PFSK-1 (cell line): Measurements from ENCODE around the gene ZC3HAV1L.

Experiments
- FOXP2 ChIP-seq: optimal IDR thresholded peaks from 2 replicates; pipeline ENCODE3; 2011; ENCODE audit warnings: borderline replicate concordance, control low read depth, inconsistent platforms; ENCODE audit not compliant: insufficient read depth; ENCODE audit errors: extremely low read length, extremely low read depth
- POLR2AphosphoS5 ChIP-seq: IDR thresholded peaks from 2 replicates; pipeline ENCODE4 v1.6.1; 2012; ENCODE audit warnings: low read depth, mild to moderate bottlenecking, control low read depth, low read length, moderate library complexity
- REST ChIP-seq, 2 experiments: IDR thresholded peaks; 2 replicates each; pipeline versions ENCODE4 v1.6.1 to v1.8.0; 2011 to 2012; ENCODE audit warnings: low read depth in 2 of 2, low read length in 2 of 2, control low read depth in 1 of 2, inconsistent platforms in 1 of 2, mild to moderate bottlenecking in 1 of 2, moderate library complexity in 1 of 2; ENCODE audit not compliant: insufficient read depth in 1 of 2
- SIN3A ChIP-seq: IDR thresholded peaks from 2 replicates; pipeline ENCODE4 v1.6.1; 2012; ENCODE audit warnings: mild to moderate bottlenecking, low read length, moderate library complexity, borderline replicate concordance; ENCODE audit not compliant: insufficient read depth
- TAF1 ChIP-seq: IDR thresholded peaks from 2 replicates; pipeline ENCODE4 v1.6.1; 2012; ENCODE audit warnings: low read length, control low read depth, borderline replicate concordance; ENCODE audit not compliant: insufficient read depth

The ZC3HAV1L gene

GRCh38 chr7:139079861-139080260 lies 44.0 kb upstream of the ZC3HAV1L start:
- no peak for TF ChIP-seq REST (IDR thresholded peaks at IDR 0.05; ENCODE audit: insufficient read depth in 1 of 2, low read depth in 2 of 2, low read length in 2 of 2)
- no peak for TF ChIP-seq POLR2AphosphoS5
- TF ChIP-seq TAF1, result no peak
- no peak for TF ChIP-seq FOXP2
- TF ChIP-seq SIN3A, result no peak

GRCh38 chr7:139078911-139079310 lies 43.1 kb upstream of the ZC3HAV1L start:
- TF ChIP-seq FOXP2, result no peak
- no peak for TF ChIP-seq REST (IDR thresholded peaks at IDR 0.05; ENCODE audit: insufficient read depth in 1 of 2, low read depth in 2 of 2, low read length in 2 of 2)
- no peak for TF ChIP-seq TAF1
- no peak for TF ChIP-seq POLR2AphosphoS5
- no peak for TF ChIP-seq SIN3A

- TF ChIP-seq REST (IDR thresholded peaks at IDR 0.05; ENCODE audit: insufficient read depth in 1 of 2, low read depth in 2 of 2, low read length in 2 of 2) (no peak), TAF1 (no peak), FOXP2 (no peak), SIN3A (no peak), POLR2AphosphoS5 (no peak)
Observed at GRCh38 chr7:139078399-139078798, 42.6 kb upstream of the ZC3HAV1L start.

GRCh38 chr7:139075871-139076686 lies 40.2 kb upstream of the ZC3HAV1L start:
- TF ChIP-seq FOXP2 (no peak), REST (IDR thresholded peaks at IDR 0.05; ENCODE audit: insufficient read depth in 1 of 2, low read depth in 2 of 2, low read length in 2 of 2) (no peak), TAF1 (no peak), SIN3A (no peak), POLR2AphosphoS5 (no peak)

GRCh38 chr7:139075031-139075652 lies 39.3 kb upstream of the ZC3HAV1L start:
- TF ChIP-seq SIN3A, result no peak
